BLaER1 (cell line): Measurements from ENCODE around the gene PTPN14.
"Not testable (repeated sequence)": the region's sequence is repeated elsewhere in the genome, so short reads cannot be mapped to it uniquely, and the experiment has no call there.

Source experiments
- H3K27ac ChIP-seq: shearing (Covaris generic); formaldehyde crosslinking; 2 replicates; pipeline ENCODE4 v1.8.1; 2022
- H3K27me3 ChIP-seq: shearing (Covaris generic); formaldehyde crosslinking; 2 replicates; pipeline ENCODE4 v1.8.1; 2022
- H3K36me3 ChIP-seq: shearing (Covaris generic); formaldehyde crosslinking; 2 replicates; pipeline ENCODE4 v1.8.1; 2022
- H3K4me1 ChIP-seq: shearing (Covaris generic); formaldehyde crosslinking; 2 replicates; pipeline ENCODE4 v1.8.1; 2022
- H3K4me2 ChIP-seq: shearing (Covaris generic); formaldehyde crosslinking; 2 replicates; pipeline ENCODE4 v1.8.1; 2022
- H3K4me3 ChIP-seq: shearing (Covaris generic); formaldehyde crosslinking; 2 replicates; pipeline ENCODE4 v1.8.1; 2022
- H3K9ac ChIP-seq: shearing (Covaris generic); formaldehyde crosslinking; 2 replicates; pipeline ENCODE4 v1.8.1; 2022
- H3K9me3 ChIP-seq: shearing (Covaris generic); formaldehyde crosslinking; 2 replicates; pipeline ENCODE4 v1.8.1; 2022
- H4K20me1 ChIP-seq: shearing (Covaris generic); formaldehyde crosslinking; 2 replicates; pipeline ENCODE4 v1.8.1; 2022
- Cebpa-rat ChIP-seq: shearing (Covaris generic); IDR thresholded peaks from 2 replicates; pipeline ENCODE4 v1.8.1; 2022

PTPN14 gene

DNA sequence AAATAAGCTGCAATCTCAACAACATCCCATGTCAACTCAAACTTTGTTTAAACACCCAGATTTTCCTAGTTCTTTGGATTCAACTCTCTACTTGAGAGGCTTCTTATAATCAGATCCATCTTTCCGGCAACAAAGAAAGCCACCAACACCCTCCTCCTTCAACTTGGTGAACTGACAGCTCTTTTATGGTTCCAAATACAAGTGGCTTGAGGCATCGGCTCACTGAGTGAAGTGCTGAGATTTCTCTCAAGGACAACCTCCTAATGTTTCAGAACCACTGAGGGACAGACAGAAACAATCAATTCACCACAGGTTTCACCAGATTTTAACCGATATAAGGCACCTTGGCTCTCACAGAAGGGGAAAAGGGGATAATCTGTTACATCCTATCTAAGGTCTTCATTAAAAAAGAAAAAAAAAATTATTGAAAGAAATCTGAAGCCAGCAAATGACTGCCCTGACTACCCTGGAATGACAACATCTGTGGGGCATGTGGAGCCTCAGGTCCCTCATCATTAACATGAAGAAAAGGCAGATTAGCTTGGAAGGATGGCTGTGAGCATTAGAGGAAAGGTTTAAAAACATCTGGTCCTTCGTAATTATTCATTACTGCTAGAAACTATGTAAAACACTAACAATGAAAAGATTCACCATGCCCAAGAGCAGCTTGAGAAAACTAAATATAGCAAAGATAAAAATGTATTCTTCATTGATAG is 50.9 kb downstream of the PTPN14 start:
- Histone ChIP-seq H3K9ac (no peak overlapping the region), H3K4me2 (no peak overlapping the region), H3K4me1 (0 out of 2 replicates have a peak, but pooled peaks cover 5% of the 10 kb centered on the region), H3K27ac (no peak overlapping the region), H3K27me3 (no peaks in the 10 kb centered on the region), H4K20me1 (no peaks in the 10 kb centered on the region), H3K4me3 (no peak overlapping the region), H3K36me3 (no peaks in the 10 kb centered on the region), H3K9me3 (no peaks in the 10 kb centered on the region)
- TF ChIP-seq Cebpa-rat = no peak

DNA sequence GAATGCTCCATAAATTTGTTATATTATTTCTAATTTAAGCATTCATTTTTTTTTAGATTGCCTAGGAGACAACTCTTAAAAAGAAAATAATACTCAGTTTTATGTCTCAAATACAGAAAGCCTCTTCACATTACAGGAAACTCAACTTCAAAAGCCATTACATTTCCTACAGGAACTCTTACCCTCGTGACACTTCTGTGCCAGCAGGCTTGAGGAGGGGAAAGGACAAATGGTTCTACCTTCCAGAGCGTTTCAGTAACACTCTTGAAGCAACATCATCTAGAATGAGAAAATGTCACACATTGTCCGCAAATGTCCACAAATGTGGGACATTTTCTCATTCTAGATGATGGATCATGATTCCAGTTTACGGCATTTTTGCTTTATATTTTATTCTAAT is 51.7 kb downstream of the PTPN14 start:
- Histone ChIP-seq H3K9me3 (no peaks in the 10 kb centered on the region), H4K20me1 (no peaks in the 10 kb centered on the region), H3K27ac (no peak overlapping the region), H3K9ac (no peak overlapping the region), H3K4me1 (0 out of 2 replicates have a peak, but pooled peaks cover 5% of the 10 kb centered on the region), H3K4me3 (no peak overlapping the region), H3K4me2 (no peak overlapping the region), H3K27me3 (no peaks in the 10 kb centered on the region), H3K36me3 (no peaks in the 10 kb centered on the region)
- no peak for TF ChIP-seq Cebpa-rat

DNA sequence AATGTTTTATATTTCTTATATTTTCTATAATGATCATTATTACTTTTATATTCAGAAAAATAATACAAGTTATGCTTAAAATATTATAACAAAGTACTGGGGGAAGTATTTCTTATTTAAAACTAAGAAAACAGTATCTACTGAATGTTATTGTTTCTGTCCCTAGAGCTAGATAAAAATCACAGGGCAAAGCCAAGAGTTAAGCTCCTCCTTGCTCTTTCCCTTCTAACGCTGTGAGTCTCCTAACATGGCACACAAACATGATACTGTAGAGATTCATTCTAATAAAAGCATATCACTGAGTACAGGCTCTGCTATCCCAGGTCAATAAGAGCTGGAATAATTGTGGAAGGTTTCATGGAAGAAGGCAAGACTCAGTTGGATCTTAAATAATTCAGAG is 53.4 kb downstream of the PTPN14 start:
- no peaks in the 10 kb centered on the region for H3K27me3 ChIP-seq
- H3K36me3 ChIP-seq = no peaks in the 10 kb centered on the region
- no peaks in the 10 kb centered on the region for H4K20me1 ChIP-seq
- H3K9ac ChIP-seq = no peak overlapping the region
- 0 out of 2 replicates have a peak, but pooled peaks cover 5% of the 10 kb centered on the region for H3K4me1 ChIP-seq
- H3K4me2 ChIP-seq = no peak overlapping the region
- no peaks in the 10 kb centered on the region for H3K9me3 ChIP-seq
- no peak overlapping the region for H3K27ac ChIP-seq
- TF ChIP-seq Cebpa-rat = no peak
- H3K4me3 ChIP-seq = no peak overlapping the region

DNA sequence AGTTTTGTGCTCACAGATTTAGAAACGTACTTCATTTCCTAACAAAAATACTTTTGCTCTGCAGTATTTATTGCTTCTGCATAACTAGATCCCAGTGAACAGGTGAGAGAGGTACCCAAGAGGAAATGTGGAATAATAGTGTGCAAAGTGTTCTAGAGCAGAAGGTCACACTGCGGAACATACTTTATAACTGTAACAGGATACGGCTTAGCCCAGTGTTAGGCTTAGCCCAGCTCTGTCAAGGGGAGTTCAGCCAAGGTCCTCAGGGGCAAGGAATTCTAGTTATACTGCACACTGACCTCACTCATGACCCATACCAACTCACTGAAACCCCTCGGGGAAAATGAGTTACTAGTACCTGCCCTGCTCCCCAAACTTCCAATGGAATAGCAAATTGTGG is 55.3 kb downstream of the PTPN14 start:
- Histone ChIP-seq H3K4me3 (no peak overlapping the region), H3K4me2 (no peak overlapping the region)

DNA sequence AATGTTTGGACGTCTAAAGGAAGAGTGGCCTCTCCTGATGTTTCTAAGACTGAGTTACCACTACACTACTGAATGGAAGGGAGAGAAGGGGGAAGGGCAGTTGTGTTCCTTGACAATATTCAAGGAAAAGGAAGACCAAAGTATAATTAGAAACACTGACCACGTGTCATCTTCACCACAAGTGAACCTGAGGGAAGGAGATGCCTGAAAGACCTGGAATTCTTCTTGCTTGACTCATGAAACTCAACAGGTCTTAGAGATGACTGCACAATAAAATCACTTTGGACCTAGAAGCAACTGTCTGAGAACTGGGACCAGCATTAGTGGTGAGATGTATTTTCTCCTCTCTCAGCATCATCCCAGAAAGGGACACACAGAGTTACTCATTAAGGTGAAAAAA is 56.7 kb downstream of the PTPN14 start:
- Histone ChIP-seq H3K9ac (no peak overlapping the region), H3K36me3 (no peaks in the 10 kb centered on the region), H3K27ac (no peak overlapping the region), H4K20me1 (no peaks in the 10 kb centered on the region), H3K4me2 (no peak overlapping the region), H3K27me3 (no peaks in the 10 kb centered on the region), H3K4me1 (0 out of 2 replicates have a peak, but pooled peaks cover 2% of the 10 kb centered on the region), H3K9me3 (no peaks in the 10 kb centered on the region), H3K4me3 (no peak overlapping the region)
- TF ChIP-seq Cebpa-rat = no peak

More for the DNA sequence above, 55.3 kb downstream of the PTPN14 start:
- Histone ChIP-seq H3K27ac (no peak overlapping the region), H4K20me1 (no peaks in the 10 kb centered on the region), H3K9me3 (no peaks in the 10 kb centered on the region), H3K9ac (no peak overlapping the region), H3K4me1 (0 out of 2 replicates have a peak, but pooled peaks cover 5% of the 10 kb centered on the region), H3K36me3 (no peaks in the 10 kb centered on the region), H3K27me3 (no peaks in the 10 kb centered on the region)
- TF ChIP-seq Cebpa-rat = no peak

DNA sequence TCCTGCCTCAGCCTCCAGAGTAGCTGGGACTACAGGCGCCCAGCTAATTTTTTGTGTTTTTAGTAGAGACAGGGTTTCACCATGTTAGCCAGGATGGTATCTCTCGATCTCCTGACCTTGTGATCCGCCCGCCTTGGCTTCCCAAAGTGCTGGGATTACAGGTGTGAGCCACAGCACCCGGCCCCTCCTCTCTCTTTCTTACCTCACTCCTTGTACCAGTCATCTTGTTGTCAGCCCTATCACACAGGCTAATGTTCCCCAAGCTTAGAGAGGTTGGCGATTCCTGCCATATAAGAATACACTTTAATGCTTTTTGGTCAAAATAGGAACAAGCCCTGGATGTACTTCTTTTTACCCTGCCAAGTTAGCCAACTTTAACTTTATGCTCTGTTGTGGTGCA is 57.2 kb downstream of the PTPN14 start:
- H3K27me3 ChIP-seq, H3K4me3 ChIP-seq, H4K20me1 ChIP-seq, H3K27ac ChIP-seq, H3K4me1 ChIP-seq, H3K9me3 ChIP-seq, H3K36me3 ChIP-seq, H3K4me2 ChIP-seq, H3K9ac ChIP-seq: not testable (repeated sequence)

DNA sequence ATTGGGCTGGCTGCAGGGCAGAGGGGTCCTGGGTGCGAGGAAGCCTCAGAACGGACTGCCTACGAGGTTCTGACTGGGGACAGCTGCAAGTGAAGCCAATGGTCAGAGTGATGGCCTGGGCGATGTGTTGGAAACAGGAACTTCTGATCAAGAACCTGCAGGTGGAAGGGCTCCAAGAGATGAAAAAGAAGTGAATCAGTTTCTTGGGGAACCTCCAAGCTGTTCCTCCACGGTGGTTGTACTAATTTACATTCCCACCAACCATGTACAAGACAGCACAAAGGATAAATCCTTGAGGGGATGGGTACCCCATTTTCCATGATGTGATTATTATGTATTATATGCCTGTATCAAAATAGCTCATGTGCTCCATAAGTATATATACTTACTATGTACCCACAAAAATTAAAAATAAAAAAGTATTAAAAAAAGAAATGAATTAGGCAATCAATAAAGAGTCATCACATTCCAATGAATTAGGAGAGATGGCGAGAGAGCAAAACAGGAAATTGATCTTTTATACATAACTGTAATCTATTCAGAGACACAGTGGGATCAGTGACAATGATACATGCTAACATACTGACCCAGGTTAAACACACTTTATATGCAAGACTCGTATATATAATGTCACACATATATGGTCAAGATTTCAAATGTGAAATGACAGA is 58.1 kb downstream of the PTPN14 start:
- no peak overlapping the region for H3K4me3 ChIP-seq
- H3K27ac ChIP-seq = no peak overlapping the region
- H3K4me2 ChIP-seq = no peak overlapping the region
- no peaks in the 10 kb centered on the region for H3K9me3 ChIP-seq
- H3K36me3 ChIP-seq = no peaks in the 10 kb centered on the region
- no peaks in the 10 kb centered on the region for H3K4me1 ChIP-seq
- H4K20me1 ChIP-seq = no peaks in the 10 kb centered on the region
- no peak for TF ChIP-seq Cebpa-rat
- H3K9ac ChIP-seq = no peak overlapping the region
- H3K27me3 ChIP-seq = no peaks in the 10 kb centered on the region

DNA sequence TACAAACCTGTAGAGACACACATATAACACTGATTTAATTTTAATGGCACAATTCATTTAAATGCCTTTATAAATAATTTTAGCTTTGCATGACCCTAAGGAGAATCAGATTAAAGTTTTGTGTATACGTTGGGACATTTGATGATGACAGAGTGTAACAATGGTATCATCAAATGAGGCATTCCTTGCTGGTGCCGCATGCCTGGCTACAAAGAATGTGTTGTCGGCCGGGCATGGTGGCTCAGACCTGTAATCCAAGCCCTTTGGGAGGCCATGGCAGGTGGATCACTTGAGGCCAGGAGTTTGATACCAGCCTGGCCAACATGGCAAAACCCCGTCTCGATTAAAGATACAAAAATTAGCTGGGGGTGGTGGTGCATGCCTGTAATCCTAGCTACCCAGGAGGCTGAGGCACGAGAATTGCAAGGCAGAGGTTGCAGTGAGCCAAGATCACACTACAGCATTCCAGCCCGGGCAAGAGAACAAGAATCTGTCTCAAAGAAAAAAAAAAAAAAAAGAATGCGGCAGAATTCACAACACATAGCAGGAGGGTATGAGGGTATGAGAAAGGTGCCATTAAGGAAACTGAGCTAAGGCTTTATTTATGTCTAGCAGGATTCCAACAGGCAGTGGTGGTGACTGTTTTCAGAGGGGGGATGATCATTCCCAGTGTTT is 58.9 kb downstream of the PTPN14 start:
- no peak for TF ChIP-seq Cebpa-rat
- no peaks in the 10 kb centered on the region for H4K20me1 ChIP-seq

DNA sequence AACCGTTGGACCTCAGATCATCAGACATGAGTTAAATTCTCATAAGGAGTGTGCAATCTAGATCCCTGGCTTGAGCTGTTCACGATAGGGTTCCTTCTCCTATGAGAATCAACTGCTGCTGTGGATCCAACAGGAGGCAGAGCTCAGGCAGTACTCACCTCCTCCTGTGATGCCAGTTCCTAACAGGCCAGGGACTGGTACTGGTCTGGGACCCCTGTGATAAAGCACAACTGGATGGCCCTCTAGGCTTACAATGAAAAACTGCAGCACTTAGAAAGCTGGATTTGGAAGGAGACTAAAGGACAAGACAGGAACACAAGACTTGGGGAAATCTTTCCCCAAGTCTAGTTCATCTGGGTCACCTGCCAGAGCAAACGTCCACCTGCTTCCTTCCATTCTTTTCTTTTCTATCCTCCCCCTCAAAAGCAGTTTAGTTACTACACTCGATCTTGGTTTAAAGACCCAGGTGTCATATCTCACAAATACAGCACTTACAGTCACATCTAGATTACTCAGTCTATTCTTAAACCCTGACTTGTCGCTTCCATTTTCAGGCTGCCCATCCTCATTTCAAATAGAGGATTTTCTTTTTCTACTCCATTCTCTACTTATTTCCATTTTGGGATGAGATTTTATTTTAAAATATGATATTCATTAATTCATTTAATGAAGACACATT is 59.8 kb downstream of the PTPN14 start:
- H3K27me3 ChIP-seq = no peaks in the 10 kb centered on the region
- H3K36me3 ChIP-seq = no peaks in the 10 kb centered on the region
- no peaks in the 10 kb centered on the region for H4K20me1 ChIP-seq
- H3K9ac ChIP-seq = no peak overlapping the region
- no peak overlapping the region for H3K4me2 ChIP-seq
- no peak overlapping the region for H3K27ac ChIP-seq
- no peaks in the 10 kb centered on the region for H3K4me1 ChIP-seq
- H3K9me3 ChIP-seq = no peaks in the 10 kb centered on the region
- H3K4me3 ChIP-seq = no peak overlapping the region
- no peak for TF ChIP-seq Cebpa-rat

More for the DNA sequence above, 58.9 kb downstream of the PTPN14 start:
- Histone ChIP-seq H3K27me3 (no peaks in the 10 kb centered on the region), H3K4me1 (no peaks in the 10 kb centered on the region), H3K4me2 (no peak overlapping the region), H3K27ac (no peak overlapping the region), H3K4me3 (no peak overlapping the region), H3K36me3 (no peaks in the 10 kb centered on the region), H3K9me3 (no peaks in the 10 kb centered on the region), H3K9ac (no peak overlapping the region)
